ENCODE data around the gene MAPT.
"Not testable (repeated sequence)": the region's sequence is repeated elsewhere in the genome, so short reads cannot be mapped to it uniquely, and the experiment has no call there.

The MAPT gene

DNA sequence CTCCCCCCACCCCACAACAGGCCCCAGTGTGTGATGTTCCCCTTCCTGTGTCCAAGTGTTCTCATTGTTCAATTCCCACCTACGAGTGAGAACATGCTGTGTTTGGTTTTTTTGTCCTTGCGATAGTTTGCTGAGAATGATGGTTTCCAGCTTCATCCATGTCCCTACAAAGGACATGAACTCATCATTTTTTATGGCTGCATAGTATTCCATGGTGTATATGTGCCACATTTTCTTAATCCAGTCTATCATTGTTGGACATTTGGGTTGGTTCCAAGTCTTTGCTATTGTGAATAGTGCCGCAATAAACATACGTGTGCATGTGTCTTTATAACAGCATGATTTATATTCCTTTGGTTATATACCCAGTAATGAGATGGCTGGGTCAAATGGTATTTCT is 62.4 kb downstream of the MAPT start:
- DNase-seq: not testable (repeated sequence)

GRCh38 chr17:45958307-45958706 is 64.0 kb downstream of the MAPT start:
- no peak for DNase-seq

DNA sequence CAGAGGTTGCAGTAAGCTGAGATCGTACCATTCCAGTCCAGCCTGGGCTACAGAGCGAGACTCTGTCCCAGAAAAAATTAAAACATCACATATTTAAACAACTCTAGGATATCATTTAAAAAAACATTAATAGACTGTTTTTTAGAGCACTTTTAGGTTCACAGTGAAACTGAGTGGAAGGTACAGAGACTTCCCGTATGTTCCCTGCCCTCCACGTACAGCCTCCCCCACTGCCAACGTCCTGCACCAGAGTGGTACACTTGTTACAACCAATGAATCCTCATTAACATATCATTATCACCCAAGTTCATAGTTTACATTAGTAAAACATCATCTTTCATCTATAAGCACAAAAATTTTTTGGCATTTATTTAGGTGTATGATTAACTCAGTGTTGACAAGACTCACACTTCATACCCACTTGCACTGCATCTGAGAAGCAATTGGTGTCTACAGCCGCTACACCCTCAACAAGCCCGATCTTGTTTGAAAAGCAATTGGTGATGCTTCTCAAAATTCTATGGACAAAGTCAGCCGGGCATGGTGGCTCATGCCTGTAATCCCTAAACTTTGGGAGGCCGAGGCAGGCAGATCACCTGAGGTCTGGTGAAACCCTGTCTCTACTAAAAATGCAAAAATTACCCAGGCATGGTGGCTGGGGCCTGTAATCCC is 64.8 kb downstream of the MAPT start:
- no peak for DNase-seq

DNA sequence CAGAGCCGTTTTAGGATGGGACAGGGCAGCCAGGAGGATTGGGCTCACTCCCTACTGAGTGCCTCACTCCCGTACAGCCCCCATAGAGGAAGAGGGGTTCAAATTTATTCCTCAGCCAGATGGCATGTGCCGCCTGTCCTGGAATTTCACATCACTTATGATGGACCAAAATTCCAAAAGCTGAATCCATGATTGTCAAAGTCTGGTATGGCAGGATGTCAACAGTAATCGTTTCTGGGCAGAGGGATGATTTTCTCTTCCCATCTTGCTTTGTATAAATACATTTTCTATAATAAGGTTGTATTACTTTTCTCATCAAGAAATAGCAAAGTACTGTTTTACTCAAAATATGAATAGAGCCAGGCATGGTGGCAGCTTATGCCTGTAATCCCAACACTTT is 66.0 kb downstream of the MAPT start:
- no peak for DNase-seq

DNA sequence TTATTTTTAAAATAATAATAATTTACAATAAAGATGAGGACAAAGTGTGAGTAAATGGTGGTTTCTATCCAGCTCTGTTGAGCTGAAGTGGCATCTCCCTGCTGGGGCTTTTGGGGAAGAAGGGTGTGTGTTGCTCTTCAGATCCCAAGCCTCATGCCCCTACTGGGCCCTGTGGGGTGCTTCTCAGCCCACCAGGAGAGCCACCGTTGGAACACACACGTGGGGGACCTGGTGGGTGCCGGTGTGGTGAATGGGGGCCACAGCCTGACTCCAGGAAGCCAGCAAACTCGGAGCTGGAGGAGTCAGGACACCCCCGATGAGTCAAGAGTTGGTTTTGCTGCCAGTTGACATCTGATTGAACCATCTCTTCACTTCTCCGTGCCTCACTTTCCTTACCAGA is 66.9 kb downstream of the MAPT start:
- no peak for DNase-seq

DNA sequence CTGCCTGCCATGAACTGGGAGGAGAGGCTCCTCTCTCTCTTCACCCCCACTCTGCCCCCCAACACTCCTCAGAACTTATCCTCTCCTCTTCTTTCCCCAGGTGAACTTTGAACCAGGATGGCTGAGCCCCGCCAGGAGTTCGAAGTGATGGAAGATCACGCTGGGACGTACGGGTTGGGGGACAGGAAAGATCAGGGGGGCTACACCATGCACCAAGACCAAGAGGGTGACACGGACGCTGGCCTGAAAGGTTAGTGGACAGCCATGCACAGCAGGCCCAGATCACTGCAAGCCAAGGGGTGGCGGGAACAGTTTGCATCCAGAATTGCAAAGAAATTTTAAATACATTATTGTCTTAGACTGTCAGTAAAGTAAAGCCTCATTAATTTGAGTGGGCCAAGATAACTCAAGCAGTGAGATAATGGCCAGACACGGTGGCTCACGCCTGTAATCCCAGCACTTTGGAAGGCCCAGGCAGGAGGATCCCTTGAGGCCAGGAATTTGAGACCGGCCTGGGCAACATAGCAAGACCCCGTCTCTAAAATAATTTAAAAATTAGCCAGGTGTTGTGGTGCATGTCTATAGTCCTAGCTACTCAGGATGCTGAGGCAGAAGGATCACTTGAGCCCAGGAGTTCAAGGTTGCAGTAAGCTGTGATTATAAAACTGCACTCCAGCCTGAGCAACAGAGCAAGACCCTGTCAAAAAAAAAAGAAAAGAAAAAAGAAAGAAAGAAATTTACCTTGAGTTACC is 68.0 kb downstream of the MAPT start:
- DNase-seq: no peak

- no peak for DNase-seq
Observed at GRCh38 chr17:45963283-45963682, 68.9 kb downstream of the MAPT start.

- DNase-seq: no peak
Observed at GRCh38 chr17:45963889-45964288, 69.5 kb downstream of the MAPT start.

DNA sequence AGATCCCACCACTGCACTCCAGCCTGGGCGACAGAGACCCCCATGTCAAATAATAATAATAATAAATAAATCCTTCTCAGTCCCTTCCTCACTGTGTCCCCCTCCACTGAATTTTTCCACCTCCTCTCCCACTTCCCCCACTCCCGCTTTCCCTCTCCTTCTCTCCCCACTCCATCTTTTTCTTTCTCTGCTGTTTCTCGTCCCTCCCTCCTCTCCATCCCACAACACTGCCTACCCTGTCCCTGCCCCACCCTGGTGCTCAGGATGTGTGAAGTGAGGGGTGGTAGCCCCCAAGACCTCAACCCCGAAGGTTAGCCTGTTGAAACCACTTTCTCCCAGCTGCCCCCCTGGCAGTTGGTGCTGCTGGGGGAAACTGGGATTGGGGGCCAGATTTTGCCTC is 70.3 kb downstream of the MAPT start:
- no peak for DNase-seq

DNA sequence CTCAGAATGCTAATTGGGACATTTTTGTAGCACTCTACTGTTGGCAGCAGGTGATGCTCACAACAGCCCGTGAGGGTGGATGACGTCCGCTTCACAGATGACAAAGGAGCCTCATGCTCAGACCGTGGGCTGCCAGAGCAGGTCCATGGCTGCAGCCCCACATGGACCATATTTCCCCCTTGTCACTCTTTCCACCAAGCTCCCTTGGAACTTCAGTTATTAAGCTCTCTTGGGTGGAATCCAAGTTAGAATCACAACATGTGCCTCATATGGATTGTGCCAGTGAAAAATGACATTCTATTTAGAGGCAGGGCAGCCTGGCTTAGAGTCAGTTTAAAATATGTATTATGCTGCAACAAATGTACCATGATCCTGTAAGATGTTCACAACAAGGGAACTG is 71.5 kb downstream of the MAPT start:
- DNase-seq: no peak

DNA sequence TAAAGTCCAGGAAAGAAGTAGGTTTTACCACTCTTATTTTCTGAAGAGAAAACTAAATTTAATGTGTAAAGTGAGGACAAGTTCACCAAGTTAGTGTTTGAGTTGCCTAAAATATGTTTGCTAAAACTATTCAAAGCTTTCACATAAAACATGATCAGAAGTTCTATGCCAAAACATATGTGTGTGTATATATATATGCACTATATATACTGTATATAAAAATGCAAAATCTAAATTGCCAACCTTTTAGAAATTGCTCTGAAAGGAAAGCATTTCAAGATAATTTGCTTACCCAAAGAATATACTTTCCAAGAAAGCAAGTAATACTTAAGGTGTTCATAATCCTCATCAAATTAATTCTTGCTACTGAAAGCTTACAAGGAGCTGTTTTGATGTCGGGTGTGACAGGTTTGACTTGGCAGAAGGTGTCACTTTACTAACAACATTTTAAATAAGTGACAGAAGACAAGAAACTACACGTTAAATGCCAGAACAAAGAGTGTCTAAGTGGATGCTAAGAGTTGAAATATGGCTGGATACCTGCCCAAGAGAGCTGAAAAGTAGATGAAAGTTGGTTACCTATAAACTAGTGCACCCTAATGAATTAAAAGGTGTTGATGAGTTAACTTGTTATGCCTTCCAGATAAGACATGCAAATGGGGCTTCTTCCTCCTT is 72.4 kb downstream of the MAPT start:
- no peak for DNase-seq

- DNase-seq: no peak
Observed at GRCh38 chr17:45967378-45967777, 73.0 kb downstream of the MAPT start.

GRCh38 chr17:45968732-45969131 is 74.4 kb downstream of the MAPT start:
- DNase-seq: no peak

DNA sequence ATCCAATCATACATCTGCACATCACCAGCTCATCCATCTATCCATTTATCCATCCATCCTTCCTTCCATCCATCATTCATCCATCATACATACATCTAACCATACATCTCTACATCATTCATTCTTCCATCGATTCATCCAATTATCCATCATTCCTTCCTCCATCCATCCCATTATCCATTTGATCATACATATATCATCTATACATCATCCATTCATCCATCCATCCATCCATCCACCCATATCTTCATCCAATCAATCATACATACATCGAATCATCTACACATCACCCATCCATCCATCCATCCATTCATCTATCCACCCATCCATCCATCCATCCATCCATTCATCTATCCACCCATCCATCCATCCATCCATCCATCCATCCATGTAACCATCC is 75.4 kb downstream of the MAPT start:
- no peak for DNase-seq

DNA sequence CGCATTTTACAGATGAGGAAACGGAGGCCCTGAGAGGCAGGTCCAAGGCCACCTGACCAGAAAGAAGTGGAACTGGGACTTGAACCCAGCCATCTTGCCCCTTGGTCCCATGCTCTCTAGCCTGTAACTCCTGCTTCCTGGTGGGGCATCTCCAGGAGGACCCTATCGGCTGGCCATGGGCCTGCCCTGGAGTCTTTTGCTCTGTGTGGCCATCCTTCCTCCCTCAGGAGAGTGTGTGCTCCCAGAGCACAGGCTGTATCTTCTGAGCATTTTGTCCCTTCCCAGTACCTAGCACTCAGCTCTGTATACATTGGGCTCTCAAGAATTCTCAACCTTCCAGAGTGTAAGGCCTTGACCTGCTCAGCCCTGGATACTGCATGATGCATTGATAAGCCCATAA is 76.3 kb downstream of the MAPT start:
- DNase-seq: no peak

- no peak for DNase-seq
Observed at GRCh38 chr17:45971698-45972141, 77.4 kb downstream of the MAPT start.

DNA sequence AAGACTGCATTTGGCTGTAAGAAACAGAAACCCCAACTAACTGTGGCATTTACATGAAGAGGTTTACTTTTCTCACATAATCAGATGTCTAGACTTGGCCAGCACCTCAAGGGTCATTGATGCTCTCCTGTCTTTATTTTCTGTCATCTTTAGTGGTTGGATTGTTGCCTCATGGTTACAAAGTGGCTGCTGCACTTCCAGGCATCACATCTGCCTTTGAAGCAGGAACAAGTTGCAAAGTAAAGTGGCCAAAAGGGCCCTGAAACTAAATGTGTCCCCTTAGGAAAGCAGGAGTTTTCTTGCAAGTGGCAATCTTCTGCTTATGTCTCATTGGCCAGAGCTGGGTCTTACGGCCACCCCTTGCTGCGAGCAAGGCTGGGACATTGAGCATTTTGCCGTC is 78.2 kb downstream of the MAPT start:
- DNase-seq: no peak

DNA sequence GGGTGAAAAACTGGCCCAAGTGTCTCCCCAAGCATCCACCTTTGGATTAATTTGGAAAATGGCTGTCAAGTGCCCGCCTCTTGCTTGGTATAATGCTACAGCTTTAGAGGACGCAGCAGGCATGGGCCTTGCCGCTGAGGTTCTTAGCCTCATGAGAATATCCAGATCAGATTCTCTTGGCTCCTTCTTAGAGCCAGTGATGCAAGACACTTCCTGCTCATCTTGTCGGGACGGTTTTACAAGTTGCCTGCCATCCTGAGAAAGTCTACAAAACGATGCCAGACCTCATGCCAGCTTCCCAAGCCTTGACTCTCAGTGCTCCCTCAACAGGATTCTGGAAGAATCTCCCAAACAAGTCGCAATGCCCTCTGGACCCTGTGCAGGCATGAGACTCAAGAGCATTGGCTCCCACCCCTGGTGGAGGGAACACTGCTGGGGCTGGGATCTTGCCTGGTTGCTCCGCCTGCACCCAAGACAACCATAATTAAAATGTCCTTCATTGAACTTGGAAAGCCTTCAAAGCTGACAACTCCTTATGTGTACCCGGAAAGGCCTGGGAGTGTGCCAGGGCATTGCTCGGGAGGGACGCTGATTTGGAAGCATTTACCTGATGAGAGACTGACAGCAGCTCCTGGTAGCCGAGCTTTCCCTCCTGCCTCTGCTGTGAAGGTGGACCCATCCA is 78.9 kb downstream of the MAPT start:
- DNase-seq: no peak

- no peak for DNase-seq
Observed at GRCh38 chr17:45973946-45974859, 79.8 kb downstream of the MAPT start.

GRCh38 chr17:45974916-45975630 is 80.7 kb downstream of the MAPT start:
- DNase-seq: no peak

DNA sequence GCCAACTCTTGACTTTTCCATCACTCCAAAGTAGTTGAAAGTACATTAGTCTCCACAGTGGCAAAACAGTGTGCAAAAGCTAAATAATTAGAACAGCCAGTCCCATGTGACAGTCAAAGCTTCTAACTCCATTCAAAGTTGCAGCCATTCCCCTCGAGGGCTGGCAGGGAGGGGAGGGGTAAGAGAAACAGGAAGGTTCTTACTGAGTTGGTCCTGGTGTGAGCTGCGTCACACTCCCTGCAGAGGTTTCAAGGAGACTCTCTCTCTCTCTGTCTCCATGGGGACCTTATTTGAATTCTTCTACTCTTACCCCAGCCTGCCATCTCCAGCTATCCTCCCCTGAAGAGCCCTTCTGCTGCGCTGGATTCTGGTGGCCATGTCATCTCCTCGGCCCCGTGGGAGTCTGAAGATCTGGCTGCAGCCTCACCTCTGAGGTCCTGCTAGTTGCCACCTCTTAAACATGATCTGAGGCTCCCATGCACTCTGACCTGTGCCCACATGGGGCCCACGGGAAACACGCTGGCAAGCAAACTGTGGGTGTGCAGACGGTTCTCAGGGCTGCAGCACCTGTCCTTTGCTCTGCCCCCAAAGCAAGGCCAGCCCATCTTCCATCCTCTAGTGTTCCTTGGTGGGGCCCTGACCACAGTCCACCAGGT is 81.4 kb downstream of the MAPT start:
- no peak for DNase-seq

Data from NK-92 treated with Interleukin-12 subunit alpha and Interleukin-12 subunit beta, amount 100 ng/mL, for 24 hours (cell line).